IPS-NIHi7 (cell line): ENCODE results near the gene TSPY9.
"Not testable (repeated sequence)": the region's sequence is repeated elsewhere in the genome, so short reads cannot be mapped to it uniquely, and the experiment has no call there.

ENCODE experiments used
- DNase-seq: peaks from one replicate; pipeline ENCODE4 v3.0.0; 2012; ENCODE audit warnings: mixed read lengths; ENCODE audit errors: extremely low spot score

TSPY9 gene

GRCh38 chrY:9486967-9487366, at the start of gene TSPY9:
Gene TSPY9, plus strand, starts transcription at chrY:9487267. Its CDS starts 46 bp downstream, at chrY:9487313.
- not testable (repeated sequence) for DNase-seq

GRCh38 chrY:9466655-9467054, 20.4 kb upstream of the TSPY9 start, which contains the start of gene TSPY1:
Gene TSPY1, plus strand, starts transcription at chrY:9466955. Its CDS starts 46 bp downstream, at chrY:9467001.
- not testable (repeated sequence) for DNase-seq

DNA sequence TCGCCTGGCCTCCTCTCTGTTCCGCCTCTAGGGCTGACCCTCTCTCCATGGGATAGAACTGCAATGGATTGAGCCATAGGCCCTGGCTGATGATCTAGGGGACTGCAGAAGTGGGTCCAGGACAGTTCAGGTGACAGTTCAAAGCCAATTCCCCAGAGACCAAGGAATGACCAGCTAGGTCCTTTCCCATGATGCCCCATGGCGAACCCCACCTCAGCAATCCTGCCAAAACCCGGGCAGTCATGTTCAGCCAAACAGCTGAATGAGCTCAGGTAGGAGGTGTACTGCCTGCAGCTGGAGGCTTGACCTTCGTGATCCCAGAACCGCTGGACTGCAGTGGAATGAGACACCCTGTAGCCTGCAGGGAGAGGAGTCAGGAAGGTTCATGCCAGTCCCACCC, 17.3 kb downstream of the TSPY9 start:
- DNase-seq, result not testable (repeated sequence)

- not testable (repeated sequence) for DNase-seq
Measured at GRCh38 chrY:9516287-9516686, 29.2 kb downstream of the TSPY9 start.

GRCh38 chrY:9527580-9527979, 40.5 kb downstream of the TSPY9 start, which contains the start of gene TSPY10:
Gene TSPY10, plus strand, starts transcription at chrY:9527880. Its CDS starts 46 bp downstream, at chrY:9527926.
- not testable (repeated sequence) for DNase-seq
